Karpas-422 (cell line): ENCODE measurements around the gene TRIM68. TPM values are rescaled to one million over a fixed set of nuclear protein-coding genes. Genes with fewer than 3 reads are reported as not detected.

Source experiments
- DNase-seq: peaks from one replicate; pipeline ENCODE4 v3.0.0-alpha.2; 2015
- H2AFZ ChIP-seq: fragments of 200-600 bp; sonication (generic); 2 replicates; pipeline ENCODE4 v1.6.1; 2014; ENCODE audit warnings: antibody characterized with exemption, low read length, mixed read lengths
- H3K27ac ChIP-seq: fragments of 200-600 bp; sonication (generic); 2 replicates; pipeline ENCODE4 v1.5.1; 2014; ENCODE audit warnings: mild to moderate bottlenecking, low read length, moderate library complexity
- H3K27me3 ChIP-seq: fragments of 200-600 bp; sonication (generic); 2 replicates; pipeline ENCODE4 v1.6.1; 2014; ENCODE audit warnings: low read length, mixed read lengths
- H3K36me3 ChIP-seq: fragments of 200-600 bp; sonication (generic); 2 replicates; pipeline ENCODE4 v1.6.1; 2014; ENCODE audit warnings: low read length, mixed read lengths; ENCODE audit not compliant: insufficient read depth
- H3K4me1 ChIP-seq: fragments of 200-600 bp; sonication (generic); 2 replicates; pipeline ENCODE4 v1.6.1; 2014; ENCODE audit warnings: mild to moderate bottlenecking, low read length, mixed read lengths
- H3K4me2 ChIP-seq: fragments of 200-600 bp; sonication (generic); 2 replicates; pipeline ENCODE4 v1.6.1; 2014; ENCODE audit warnings: low read length, low read depth, mild to moderate bottlenecking; ENCODE audit not compliant: poor library complexity, severe bottlenecking
- H3K4me3 ChIP-seq: fragments of 200-600 bp; sonication (generic); 2 replicates; pipeline ENCODE4 v1.5.1; 2014; ENCODE audit warnings: mild to moderate bottlenecking, antibody characterized with exemption, low read length, mixed read lengths
- H3K79me2 ChIP-seq: fragments of 200-600 bp; sonication (generic); 2 replicates; pipeline ENCODE4 v1.6.1; 2014; ENCODE audit warnings: mild to moderate bottlenecking, low read length, mixed read lengths
- H3K9ac ChIP-seq: fragments of 200-600 bp; sonication (generic); 2 replicates; pipeline ENCODE4 v1.6.0; 2014; ENCODE audit warnings: low read length
- H3K9me2 ChIP-seq: fragments of 200-600 bp; sonication (generic), shearing (Covaris generic); replicated peaks from 2 replicates; pipeline ENCODE4 v1.6.0; 2014; ENCODE audit warnings: mild to moderate bottlenecking, low read length, moderate library complexity; ENCODE audit not compliant: insufficient read depth
- H3K9me3 ChIP-seq: fragments of 300-700, 200-600 bp; sonication (generic); 2 replicates; pipeline ENCODE4 v1.6.1; 2014; ENCODE audit warnings: low read length, mixed read lengths
- H4K20me1 ChIP-seq: fragments of 200-600 bp; sonication (generic); 2 replicates; pipeline ENCODE4 v1.6.1; 2014; ENCODE audit warnings: mild to moderate bottlenecking, antibody characterized with exemption, low read length, low read depth; ENCODE audit not compliant: insufficient read depth
- total RNA-seq: library from RNA; depleted of rRNA; stranded (reverse); fragments of >200 nt; shearing (Covaris generic); gene quantifications from 2 replicates; pipeline ENCODE4 v1.2.3, GENCODE V29; 2014; ENCODE audit warnings: low replicate concordance

Gene TRIM68
- total RNA-seq, 1 experiment from 2014 or later: 17.5 TPM

DNA sequence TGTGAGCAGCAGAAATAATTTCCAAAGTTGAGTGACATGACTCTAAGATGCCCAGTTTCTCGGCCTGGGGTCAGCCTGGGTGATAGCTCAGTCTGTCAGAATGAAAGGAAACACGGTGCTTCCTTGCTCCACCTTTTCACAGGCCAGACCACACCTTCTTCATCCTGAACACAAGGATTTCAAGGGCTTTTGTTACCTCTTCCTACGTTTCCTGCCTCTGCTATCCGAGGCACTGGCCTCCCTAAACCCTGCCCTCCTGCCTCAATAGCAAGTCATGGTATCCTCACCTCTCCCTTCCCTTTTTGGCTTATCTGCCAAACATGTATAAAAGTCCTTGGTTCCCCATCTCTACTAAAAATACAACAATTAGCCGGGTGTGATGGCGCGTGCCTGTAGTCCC, 34.0 kb upstream of the TRIM68 start:
- Histone ChIP-seq H3K9me3 (no peaks in the 10 kb centered on the region), H3K27me3 (no peaks in the 10 kb centered on the region), H3K9me2 (no peaks in the 10 kb centered on the region), H3K4me2 (no peak overlapping the region), H3K27ac (no peak overlapping the region), H3K36me3 (no peaks in the 10 kb centered on the region), H3K4me1 (no peaks in the 10 kb centered on the region), H3K79me2 (no peaks in the 10 kb centered on the region), H3K4me3 (no peak overlapping the region), H2AFZ (no peak overlapping the region), H4K20me1 (no peaks in the 10 kb centered on the region), H3K9ac (no peak overlapping the region)
- no peak for DNase-seq

DNA sequence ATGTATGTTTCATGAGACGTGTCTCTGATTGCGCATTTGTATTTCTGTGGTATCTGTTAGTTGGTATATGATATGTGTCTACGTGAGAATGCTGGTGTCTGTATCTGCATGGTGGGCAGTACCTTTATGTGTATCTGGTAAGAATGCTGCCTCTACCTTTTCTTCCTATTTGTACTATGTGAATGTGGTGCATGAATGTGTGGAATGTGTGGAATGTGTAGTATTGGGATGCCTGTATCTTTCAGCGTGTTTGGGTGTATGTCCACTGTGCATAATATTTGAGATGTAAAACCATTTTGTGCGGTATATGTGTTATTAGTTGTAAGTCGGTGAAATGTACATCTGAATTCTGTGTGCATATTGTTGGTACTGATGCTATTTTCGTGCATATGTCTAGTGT, 33.5 kb upstream of the TRIM68 start:
- no peak overlapping the region for H3K4me2 ChIP-seq
- H3K4me1 ChIP-seq: no peaks in the 10 kb centered on the region
- H3K9me2 ChIP-seq: no peaks in the 10 kb centered on the region
- H3K27me3 ChIP-seq: no peaks in the 10 kb centered on the region
- DNase-seq: no peak
- no peak overlapping the region for H3K9ac ChIP-seq
- H2AFZ ChIP-seq: no peak overlapping the region
- no peaks in the 10 kb centered on the region for H3K9me3 ChIP-seq
- no peak overlapping the region for H3K4me3 ChIP-seq
- no peaks in the 10 kb centered on the region for H3K36me3 ChIP-seq
- H3K27ac ChIP-seq: no peak overlapping the region
- H4K20me1 ChIP-seq: no peaks in the 10 kb centered on the region
- no peaks in the 10 kb centered on the region for H3K79me2 ChIP-seq

DNA sequence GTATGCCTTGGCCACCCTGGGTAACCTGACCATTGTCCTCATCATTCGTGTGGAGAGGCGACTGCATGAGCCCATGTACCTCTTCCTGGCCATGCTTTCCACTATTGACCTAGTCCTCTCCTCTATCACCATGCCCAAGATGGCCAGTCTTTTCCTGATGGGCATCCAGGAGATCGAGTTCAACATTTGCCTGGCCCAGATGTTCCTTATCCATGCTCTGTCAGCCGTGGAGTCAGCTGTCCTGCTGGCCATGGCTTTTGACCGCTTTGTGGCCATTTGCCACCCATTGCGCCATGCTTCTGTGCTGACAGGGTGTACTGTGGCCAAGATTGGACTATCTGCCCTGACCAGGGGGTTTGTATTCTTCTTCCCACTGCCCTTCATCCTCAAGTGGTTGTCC, 31.9 kb upstream of the TRIM68 start:
- Histone ChIP-seq H3K9me2 (no peaks in the 10 kb centered on the region), H3K27me3 (no peaks in the 10 kb centered on the region), H2AFZ (no peak overlapping the region), H3K4me2 (no peak overlapping the region), H4K20me1 (no peaks in the 10 kb centered on the region), H3K9me3 (no peaks in the 10 kb centered on the region), H3K79me2 (no peaks in the 10 kb centered on the region), H3K4me1 (no peaks in the 10 kb centered on the region), H3K9ac (no peak overlapping the region), H3K27ac (no peak overlapping the region), H3K4me3 (no peak overlapping the region), H3K36me3 (no peaks in the 10 kb centered on the region)
- no peak for DNase-seq

DNA sequence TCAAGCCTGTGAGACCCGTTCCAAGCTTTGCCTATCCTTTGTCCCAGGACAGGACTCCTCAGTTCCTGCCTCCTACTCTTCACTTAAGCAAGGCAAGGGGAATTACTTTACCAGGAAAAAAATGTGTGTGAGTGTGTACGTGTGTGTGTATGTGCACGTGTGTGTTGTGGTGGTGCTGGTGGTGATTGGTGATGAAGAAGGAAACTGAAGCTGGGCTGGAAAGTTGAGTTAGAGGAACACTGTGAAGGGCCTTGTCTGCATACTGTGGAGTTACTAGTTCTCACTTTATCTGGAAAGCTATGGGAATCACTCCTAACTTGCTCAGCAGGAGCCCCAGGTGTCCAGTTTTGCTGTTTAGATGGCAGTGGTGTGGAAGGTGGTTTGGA, 29.6 kb upstream of the TRIM68 start:
- Histone ChIP-seq H3K4me2 (no peak overlapping the region), H4K20me1 (no peaks in the 10 kb centered on the region), H2AFZ (no peak overlapping the region), H3K9me3 (no peaks in the 10 kb centered on the region), H3K9me2 (no peaks in the 10 kb centered on the region), H3K4me1 (no peaks in the 10 kb centered on the region), H3K79me2 (no peaks in the 10 kb centered on the region), H3K9ac (no peak overlapping the region), H3K27ac (no peak overlapping the region), H3K27me3 (no peaks in the 10 kb centered on the region), H3K36me3 (no peaks in the 10 kb centered on the region), H3K4me3 (no peak overlapping the region)
- DNase-seq: peak; percentile 29

DNA sequence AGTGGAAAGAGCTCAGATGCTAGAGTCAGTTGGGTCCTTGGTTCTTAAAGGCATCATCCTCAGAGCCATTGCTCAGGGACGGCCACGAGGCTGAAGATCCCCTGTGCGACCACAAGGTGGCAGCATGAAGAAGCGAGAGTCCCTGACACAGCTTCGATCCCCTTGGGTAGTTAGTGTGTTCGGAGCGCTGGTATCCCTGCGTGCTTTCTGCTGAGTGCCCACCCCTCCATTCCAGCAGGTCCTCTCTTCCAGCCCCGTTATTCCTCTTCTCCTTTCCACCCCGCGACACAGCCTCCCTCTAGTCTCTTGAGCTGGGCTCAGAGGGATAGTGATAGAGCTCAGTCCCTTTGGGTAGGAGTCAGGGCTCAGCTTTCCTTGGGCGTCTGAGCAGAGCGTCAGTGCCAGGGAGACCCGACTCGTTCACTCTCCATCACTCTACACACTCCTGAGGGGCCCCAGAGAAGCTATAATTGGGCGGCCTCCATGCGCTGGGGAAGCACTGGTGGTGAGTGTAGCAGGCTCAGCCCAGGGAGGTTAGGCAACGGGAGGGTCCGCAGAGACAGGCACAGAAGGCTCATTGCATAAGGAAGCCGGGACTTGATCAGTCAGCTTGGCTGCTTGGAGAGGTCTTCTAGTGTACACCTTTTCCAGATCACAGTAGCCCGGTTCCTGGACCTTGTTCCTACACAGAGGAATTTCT, 29.1 kb upstream of the TRIM68 start, which contains the start of gene OR51D1:
Gene OR51D1 (plus strand): TSS at position 516 of the 700 bp plus-strand sequence. CDS start 2,314 bp downstream, outside the sequence.
- DNase-seq: peak; percentile 85
- Histone ChIP-seq H3K9me2 (no peaks in the 10 kb centered on the region), H2AFZ (no peak within 1 kb of the TSS), H3K27ac (no peak within 1 kb of the TSS), H3K9ac (no peak within 1 kb of the TSS), H3K4me1 (no peaks in the 10 kb centered on the region), H3K27me3 (no peaks in the 10 kb centered on the region), H4K20me1 (no peaks in the 10 kb centered on the region), H3K36me3 (no peaks in the 10 kb centered on the region), H3K79me2 (no peaks in the 10 kb centered on the region), H3K4me3 (no peak within 1 kb of the TSS), H3K9me3 (no peaks in the 10 kb centered on the region), H3K4me2 (no peak within 1 kb of the TSS)

DNA sequence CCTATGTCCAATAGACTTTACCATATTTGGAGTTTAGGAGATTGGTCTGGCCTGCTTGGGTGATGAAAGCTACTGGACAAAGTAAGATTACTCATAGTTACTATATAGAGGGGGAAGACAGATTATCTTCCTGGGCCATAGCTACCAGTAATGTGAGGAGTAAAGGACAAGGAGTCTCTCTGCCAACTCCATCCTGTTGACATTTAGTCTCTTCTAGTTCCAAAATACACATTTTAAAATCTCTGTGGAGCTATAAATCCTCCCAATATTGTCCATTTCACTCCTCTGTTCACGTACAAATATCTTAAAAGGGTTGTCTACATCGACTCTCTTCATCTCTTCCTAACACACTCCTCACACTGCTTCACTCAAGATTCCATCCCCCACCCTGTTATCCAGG, 28.1 kb upstream of the TRIM68 start:
- Histone ChIP-seq H3K27me3 (no peaks in the 10 kb centered on the region), H3K4me1 (no peaks in the 10 kb centered on the region), H3K9ac (no peak overlapping the region), H3K4me2 (no peak overlapping the region), H3K36me3 (no peaks in the 10 kb centered on the region), H3K9me2 (no peaks in the 10 kb centered on the region), H3K27ac (no peak overlapping the region), H4K20me1 (no peaks in the 10 kb centered on the region), H3K79me2 (no peaks in the 10 kb centered on the region), H3K4me3 (no peak overlapping the region), H2AFZ (no peak overlapping the region), H3K9me3 (no peaks in the 10 kb centered on the region)
- no peak for DNase-seq

DNA sequence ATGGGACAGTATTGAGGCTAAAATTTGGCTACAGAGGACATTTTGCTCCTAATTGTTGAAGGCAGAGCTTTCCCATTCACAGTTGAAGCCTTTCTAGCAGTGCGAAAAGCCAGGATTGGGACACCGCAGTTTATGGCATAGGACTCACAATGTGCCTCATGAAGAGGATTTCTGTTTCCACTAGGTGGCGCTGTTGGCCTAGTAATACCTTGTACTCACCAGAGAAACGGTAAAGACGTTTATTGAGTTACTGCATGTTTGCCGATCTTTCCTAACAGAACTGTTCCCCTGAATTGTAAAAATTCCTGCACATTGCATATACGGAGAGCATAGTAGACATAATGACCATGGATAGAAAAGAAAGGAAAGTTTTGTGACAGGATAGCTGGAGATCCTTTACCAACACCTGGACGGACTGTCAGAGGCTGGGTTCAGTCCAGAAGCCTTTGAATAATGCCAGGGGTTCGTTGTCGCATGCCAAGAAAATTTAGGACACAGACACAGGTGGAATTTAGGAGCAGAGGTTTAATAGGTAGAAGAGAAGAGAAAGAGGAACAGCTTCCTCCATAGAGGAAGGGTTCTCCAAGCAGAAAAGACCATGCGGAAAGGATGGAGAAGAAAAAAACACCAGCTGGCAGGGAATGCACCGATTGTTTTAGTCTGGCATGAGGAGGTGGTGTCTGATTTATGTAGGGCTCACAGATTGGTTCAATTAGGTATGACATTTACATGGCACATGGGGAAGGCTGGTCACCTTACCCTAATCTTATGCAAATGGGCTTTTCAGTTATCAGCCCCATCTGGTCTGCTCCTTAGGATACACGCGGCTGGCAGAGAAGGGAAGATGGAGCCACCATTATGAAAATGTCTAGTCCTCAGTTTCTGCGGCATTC, 18.4 kb upstream of the TRIM68 start:
- Histone ChIP-seq H3K9me3 (no peaks in the 10 kb centered on the region), H3K79me2 (no peaks in the 10 kb centered on the region), H3K9ac (no peak overlapping the region), H2AFZ (no peak overlapping the region), H3K36me3 (no peaks in the 10 kb centered on the region), H3K4me2 (no peak overlapping the region), H3K4me3 (no peak overlapping the region), H3K27ac (no peak overlapping the region), H3K27me3 (no peaks in the 10 kb centered on the region), H4K20me1 (no peaks in the 10 kb centered on the region), H3K9me2 (no peaks in the 10 kb centered on the region), H3K4me1 (peaks cover 6% of the 10 kb centered on the region)
- peak; percentile 93 for DNase-seq

DNA sequence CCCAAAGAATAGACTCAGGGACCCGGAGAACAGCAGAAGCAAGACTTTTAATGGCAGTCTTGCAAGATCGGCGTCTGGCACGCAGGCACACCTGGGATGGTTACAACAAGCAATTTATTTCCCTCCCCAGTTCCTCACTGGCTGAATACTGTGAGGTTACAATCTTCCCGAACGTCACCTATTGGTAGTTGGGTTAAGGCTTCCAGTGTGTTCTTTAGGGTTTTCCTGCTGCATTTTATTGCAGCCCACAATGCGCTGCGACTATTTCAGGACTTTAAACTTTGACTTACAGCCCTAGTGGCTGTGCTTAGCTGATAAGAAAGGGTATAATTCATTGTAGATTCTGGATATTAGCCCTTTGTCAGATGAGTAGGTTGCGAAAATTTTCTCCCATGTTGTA, 11.5 kb upstream of the TRIM68 start:
- H3K79me2 ChIP-seq: no peaks in the 10 kb centered on the region
- no peaks in the 10 kb centered on the region for H3K9me3 ChIP-seq
- DNase-seq: no peak
- H3K27me3 ChIP-seq: no peaks in the 10 kb centered on the region
- no peak overlapping the region for H2AFZ ChIP-seq
- no peak overlapping the region for H3K4me3 ChIP-seq
- no peaks in the 10 kb centered on the region for H4K20me1 ChIP-seq
- H3K4me2 ChIP-seq: no peak overlapping the region
- no peak overlapping the region for H3K9ac ChIP-seq
- H3K9me2 ChIP-seq: no peaks in the 10 kb centered on the region
- H3K36me3 ChIP-seq: no peaks in the 10 kb centered on the region
- H3K27ac ChIP-seq: no peak overlapping the region
- no peaks in the 10 kb centered on the region for H3K4me1 ChIP-seq
